Sigmoid colon (tissue), 7 donors: Measurements from ENCODE around the gene IL2RA. TPM values are rescaled to one million over a fixed set of nuclear protein-coding genes. Genes with fewer than 3 reads are reported as not detected.
A peak's percentile ranks its signal among the peaks of the same experiment; 100 is the strongest.

Source experiments
- DNase-seq: peaks from one replicate; pipeline ENCODE4 v3.0.0-alpha.2; 2019
- H3K27ac ChIP-seq, 4 donors: fragments of 200-600 bp; sonication (generic); one replicate each; pipeline ENCODE4 v1.5.1; 2016 to 2019; ENCODE audit warnings: mild to moderate bottlenecking in 1 of 4
- H3K27me3 ChIP-seq, 3 donors: fragments of 200-600 bp; sonication (generic); one replicate each; pipeline ENCODE4 v1.5.1; 2019; ENCODE audit warnings: mild to moderate bottlenecking in 1 of 3
- H3K36me3 ChIP-seq, 4 donors: fragments of 200-600 bp; sonication (generic); one replicate each; pipeline ENCODE4 v1.5.1; 2016 to 2019
- H3K4me1 ChIP-seq, 4 donors: fragments of 200-600 bp; sonication (generic); one replicate each; pipeline ENCODE4 v1.5.1; 2017 to 2019
- H3K4me3 ChIP-seq, 4 donors: fragments of 200-600 bp; sonication (generic); one replicate each; pipeline ENCODE4 v1.5.1; 2017 to 2019; ENCODE audit warnings: mild to moderate bottlenecking in 2 of 4, moderate library complexity in 1 of 4
- H3K9me3 ChIP-seq, 4 donors: fragments of 200-600 bp in 3 of 4; sonication (generic) in 3 of 4; one replicate each; pipeline versions ENCODE4 v1.5.1 to v1.6.1; 2013 to 2019
- CTCF ChIP-seq, 4 experiments: fragments of 450-650 bp in 3 of 4; fragments of 200-600 bp in 1 of 4; IDR thresholded peaks; one replicate each; pipeline ENCODE4 v1.5.1; 2016 to 2019; ENCODE audit warnings: antibody characterized with exemption in 4 of 4, mild to moderate bottlenecking in 3 of 4, moderate library complexity in 2 of 4
- EP300 ChIP-seq, 4 donors: sonication (generic); formaldehyde crosslinking; IDR thresholded peaks; one replicate each; pipeline ENCODE4 v1.6.1; 2017; ENCODE audit warnings: antibody characterized with exemption in 4 of 4
- POLR2A ChIP-seq, 2 donors: fragments of 450-650 bp; IDR thresholded peaks; one replicate each; pipeline ENCODE4 v1.6.1; 2016; ENCODE audit warnings: antibody characterized with exemption in 2 of 2, mild to moderate bottlenecking in 2 of 2, moderate library complexity in 2 of 2
- POLR2AphosphoS5 ChIP-seq, 4 donors: sonication (generic); formaldehyde crosslinking; IDR thresholded peaks; one replicate each; pipeline ENCODE4 v1.6.1; 2017; ENCODE audit warnings: antibody characterized with exemption in 4 of 4
- WGBS, 2 donors: extraction: QIAGEN DNeasy Blood & Tissue Kit; methylation state at CpG; one replicate each; pipeline ENCODE4 v1.1.7; 2013; 5-methylcytosine and 5-hydroxymethylcytosine counted together
- intact Hi-C: fragments of 100-400 bp; cut with DNase I; formaldehyde crosslinking; loops from one replicate; pipeline ENCODE4 v1.15.1; 2023
- polyA plus RNA-seq, 3 donors: library from polyadenylated mRNA; stranded (reverse); fragments of 200-250 nt; gene quantifications; one replicate each; pipeline ENCODE4 v1.2.3, GENCODE V29; 2013
- total RNA-seq, 4 donors: library from RNA; depleted of rRNA; stranded (reverse); fragments of >200 nt; gene quantifications; one replicate each; pipeline ENCODE4 v1.1.0, GENCODE V29; 2016
- donor health status: healthy with polysubstance abuse.
- donor health status: Bipolar disorder and iron deficiency.
- donor health status: healthy.

IL2RA gene
- total and polyA plus RNA-seq, 7 donors: 0.60 to 14.0 (median 4.7) TPM; not detected in 1

- intact Hi-C loops: no loop called here
- H3K9me3 ChIP-seq: peaks cover 0 to 6% (median 2%) of the 10 kb centered on the region in 4 donors
- no peaks in the 10 kb centered on the region for H3K27me3 ChIP-seq
- TF ChIP-seq POLR2A (IDR thresholded peaks at IDR 0.05) (no peak), EP300 (IDR thresholded peaks at IDR 0.05) (no peak), POLR2AphosphoS5 (IDR thresholded peaks at IDR 0.05) (no peak), CTCF (IDR thresholded peaks at IDR 0.05) (no peak)
- 88 to 94% methylated on average over 10 of the region's 10 CpGs for WGBS, 2 donors
- DNase-seq: no peak
- H3K36me3 ChIP-seq: no peaks in the 10 kb centered on the region
- H3K27ac ChIP-seq: peak overlapping the region in 3 of 4 donors; percentile 44 to 51 (median 46)
- no peak overlapping the region for H3K4me3 ChIP-seq
- no peaks in the 10 kb centered on the region for H3K4me1 ChIP-seq
These were observed 73.7 kb downstream of the IL2RA start for GRCh38 chr10:5988336-5988920.

DNA sequence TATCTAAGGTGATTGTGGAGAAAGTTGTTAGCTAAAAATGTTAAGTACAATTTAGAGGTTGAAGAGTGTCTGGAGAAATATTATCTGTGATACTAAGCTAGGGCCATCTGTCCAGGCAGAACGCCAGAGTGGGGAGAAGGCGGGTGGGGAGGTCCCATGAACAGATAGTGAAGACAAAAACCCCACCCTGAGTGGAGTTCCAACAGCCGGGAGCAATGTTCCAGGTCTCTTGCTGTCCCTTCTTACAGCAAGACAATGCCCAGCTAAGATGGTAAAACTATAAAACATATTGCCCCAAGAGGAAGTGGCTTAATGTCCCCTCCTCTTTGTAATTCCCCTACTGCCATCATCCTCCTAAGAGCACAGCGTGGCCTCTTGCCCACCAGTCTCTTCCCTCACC, 74.4 kb downstream of the IL2RA start:
- Histone ChIP-seq H3K27me3 (no peaks in the 10 kb centered on the region), H3K4me3 (no peak overlapping the region), H3K27ac (peak overlapping the region in 3 of 4 donors; percentile 36 to 46 (median 44)), H3K9me3 (peaks cover 0 to 6% (median 2%) of the 10 kb centered on the region in 4 donors), H3K36me3 (no peaks in the 10 kb centered on the region), H3K4me1 (no peaks in the 10 kb centered on the region)
- intact Hi-C loops: no loop called here
- peak; percentile 86 for DNase-seq
- TF ChIP-seq CTCF (IDR thresholded peaks at IDR 0.05) (no peak), POLR2AphosphoS5 (IDR thresholded peaks at IDR 0.05) (no peak), EP300 (IDR thresholded peaks at IDR 0.05) (no peak), POLR2A (IDR thresholded peaks at IDR 0.05) (no peak)
- 24 to 53% methylated on average over 4 of the region's 4 CpGs for WGBS, 2 donors

DNA sequence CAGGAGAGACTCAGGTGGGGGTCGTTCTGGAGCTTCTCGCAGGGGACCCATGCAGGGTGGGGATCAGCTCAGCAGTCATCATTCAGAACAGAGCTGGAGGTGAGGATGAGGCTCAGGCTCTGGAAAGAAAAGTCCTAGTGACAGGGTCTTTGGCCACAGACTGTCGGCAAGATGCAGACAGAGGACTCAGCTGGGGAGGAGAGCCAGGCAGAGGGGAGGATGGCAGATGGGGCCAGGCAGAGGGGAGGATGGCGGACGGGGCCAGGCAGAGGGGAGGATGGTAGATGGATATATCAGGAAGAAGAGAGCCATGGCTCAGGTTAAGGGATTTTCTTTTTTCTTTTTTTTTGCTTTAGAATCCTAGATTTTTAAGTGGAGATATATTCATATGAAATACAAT, 77.1 kb downstream of the IL2RA start:
- no peak for TF ChIP-seq CTCF (IDR thresholded peaks at IDR 0.05)
- no peak for TF ChIP-seq EP300 (IDR thresholded peaks at IDR 0.05)
- no peak for TF ChIP-seq POLR2A (IDR thresholded peaks at IDR 0.05)
- no peak for TF ChIP-seq POLR2AphosphoS5 (IDR thresholded peaks at IDR 0.05)
- no peaks in the 10 kb centered on the region for H3K36me3 ChIP-seq
- no peaks in the 10 kb centered on the region for H3K4me1 ChIP-seq
- H3K9me3 ChIP-seq: no peaks in the 10 kb centered on the region
- WGBS, 2 donors: 91 to 93% methylated on average over 5 of the region's 5 CpGs
- no peaks in the 10 kb centered on the region for H3K27me3 ChIP-seq
- peak overlapping the region in 2 of 4 donors; percentile 39 to 49 for H3K27ac ChIP-seq
- no peak overlapping the region for H3K4me3 ChIP-seq
- intact Hi-C loops: no loop called here
- no peak for DNase-seq

DNA sequence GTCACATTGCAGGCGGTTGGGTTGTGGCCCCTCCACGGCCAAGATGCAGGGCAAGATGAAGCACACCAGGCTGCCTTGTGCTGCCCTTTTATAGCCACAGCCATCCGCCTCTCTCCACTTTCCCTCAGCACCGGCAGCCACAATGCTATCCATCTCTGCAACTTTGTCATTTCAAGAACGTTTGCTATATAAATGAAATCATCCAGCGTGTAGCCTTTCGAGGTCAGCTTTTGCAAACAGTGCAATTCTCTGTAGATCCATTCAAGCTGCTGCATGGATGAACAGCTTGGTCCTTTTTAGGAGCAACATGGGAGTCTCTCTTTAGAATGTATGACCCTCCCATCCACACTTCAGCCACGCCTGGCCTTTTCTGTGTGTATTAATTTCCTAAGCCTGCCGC, 78.4 kb downstream of the IL2RA start:
- no peak overlapping the region for H3K4me3 ChIP-seq
- H3K4me1 ChIP-seq: no peaks in the 10 kb centered on the region
- WGBS, 2 donors: 78 to 85% methylated on average over 9 of the region's 9 CpGs
- DNase-seq: peak; percentile 78
- no peaks in the 10 kb centered on the region for H3K27me3 ChIP-seq
- no peaks in the 10 kb centered on the region for H3K36me3 ChIP-seq
- TF ChIP-seq EP300 (IDR thresholded peaks at IDR 0.05): no peak
- peak in 3 of 4 donors; percentile 18 to 46 (median 42) for TF ChIP-seq POLR2AphosphoS5 (IDR thresholded peaks at IDR 0.05)
- no peaks in the 10 kb centered on the region for H3K9me3 ChIP-seq
- H3K27ac ChIP-seq: peak overlapping the region; percentile 13 to 49 (median 42)
- intact Hi-C loops: no loop called here

DNA sequence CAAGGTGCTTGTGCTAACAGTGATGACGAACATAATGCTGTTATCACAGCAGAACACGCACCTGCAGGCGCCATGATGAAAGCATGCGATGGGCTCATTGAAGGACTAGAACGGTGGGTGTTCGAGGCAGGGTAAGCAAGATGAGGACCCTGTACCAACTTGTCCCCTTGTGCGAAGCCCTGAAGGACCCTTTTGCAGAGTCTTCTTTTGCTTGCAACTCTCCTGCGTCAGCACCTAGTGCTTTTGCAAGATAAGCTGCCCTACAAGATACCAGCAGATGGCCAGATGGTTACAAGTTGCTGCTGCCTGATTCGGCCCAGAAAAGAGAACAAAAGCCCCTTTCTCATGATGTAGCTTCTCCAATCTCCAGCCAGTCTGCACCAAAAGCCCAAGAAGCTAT, 80.6 kb downstream of the IL2RA start:
- TF ChIP-seq EP300 (IDR thresholded peaks at IDR 0.05): no peak
- TF ChIP-seq CTCF (IDR thresholded peaks at IDR 0.05): no peak
- TF ChIP-seq POLR2AphosphoS5 (IDR thresholded peaks at IDR 0.05): no peak
- TF ChIP-seq POLR2A (IDR thresholded peaks at IDR 0.05): no peak
- no peak overlapping the region for H3K4me3 ChIP-seq
- peaks cover 0 to 2% (median 0%) of the 10 kb centered on the region in 3 donors for H3K27me3 ChIP-seq
- 91 to 93% methylated on average over 9 of the region's 9 CpGs for WGBS, 2 donors
- H3K27ac ChIP-seq: no peak overlapping the region
- H3K9me3 ChIP-seq: no peaks in the 10 kb centered on the region
- H3K36me3 ChIP-seq: no peaks in the 10 kb centered on the region
- H3K4me1 ChIP-seq: peaks cover 0 to 12% (median 2%) of the 10 kb centered on the region in 4 donors
- DNase-seq: no peak
- intact Hi-C loops: no loop called here
